DND-41 (cell line): ENCODE results near the gene ERVFRD-1.
"Not testable (repeated sequence)": the region's sequence is repeated elsewhere in the genome, so short reads cannot be mapped to it uniquely, and the experiment has no call there.

Source experiments
- EZH2 ChIP-seq: IDR thresholded peaks from 3 replicates; pipeline ENCODE4 v1.6.1; 2012; ENCODE audit warnings: borderline replicate concordance, low read depth, mild to moderate bottlenecking, moderate library complexity, low read length, inconsistent platforms; ENCODE audit not compliant: severe bottlenecking
- TF ChIP-seq, protein P1 (sequence below): IDR thresholded peaks from 2 replicates; pipeline ENCODE4 v1.5.1; 2012; ENCODE audit warnings: borderline replicate concordance, low read length, moderate library complexity, mild to moderate bottlenecking; ENCODE audit not compliant: poor library complexity, severe bottlenecking; ENCODE audit errors: extremely low read depth

DNA sequence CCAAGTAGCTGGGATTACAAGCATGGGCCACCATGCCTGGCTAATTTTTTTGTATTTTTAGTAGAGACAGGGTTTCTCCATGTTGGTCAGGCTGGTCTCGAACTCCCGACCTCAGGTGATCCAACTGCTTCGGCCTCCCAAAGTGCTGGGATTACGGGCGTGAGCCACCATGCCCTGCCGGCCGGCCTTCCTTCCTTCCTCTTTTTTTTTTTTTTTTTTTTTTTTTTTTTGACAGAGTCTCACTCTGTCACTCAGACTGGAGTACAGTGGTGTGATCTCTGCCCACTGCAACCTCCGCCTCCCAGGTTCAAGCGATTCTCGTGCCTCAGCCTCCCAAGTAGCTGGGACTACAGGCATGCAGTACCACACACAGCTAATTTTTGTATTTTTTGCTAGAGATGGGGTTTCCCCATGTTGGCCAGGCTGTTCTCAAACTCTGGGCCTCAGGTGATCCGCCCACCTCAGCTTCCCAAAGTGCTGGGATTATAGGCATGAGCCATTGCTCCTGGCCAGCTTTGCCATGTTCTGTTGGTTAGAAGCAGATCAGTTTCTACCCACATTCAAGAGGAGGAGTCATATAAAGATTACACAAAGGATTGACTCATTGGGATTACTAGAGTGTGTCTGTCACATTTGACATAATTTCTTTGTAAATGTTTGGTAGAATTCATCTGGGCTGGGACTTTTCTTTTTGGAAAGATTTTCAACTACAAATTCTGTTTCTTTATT is 4.4 kb upstream of the ERVFRD-1 start:
- TF ChIP-seq, protein P1, sequence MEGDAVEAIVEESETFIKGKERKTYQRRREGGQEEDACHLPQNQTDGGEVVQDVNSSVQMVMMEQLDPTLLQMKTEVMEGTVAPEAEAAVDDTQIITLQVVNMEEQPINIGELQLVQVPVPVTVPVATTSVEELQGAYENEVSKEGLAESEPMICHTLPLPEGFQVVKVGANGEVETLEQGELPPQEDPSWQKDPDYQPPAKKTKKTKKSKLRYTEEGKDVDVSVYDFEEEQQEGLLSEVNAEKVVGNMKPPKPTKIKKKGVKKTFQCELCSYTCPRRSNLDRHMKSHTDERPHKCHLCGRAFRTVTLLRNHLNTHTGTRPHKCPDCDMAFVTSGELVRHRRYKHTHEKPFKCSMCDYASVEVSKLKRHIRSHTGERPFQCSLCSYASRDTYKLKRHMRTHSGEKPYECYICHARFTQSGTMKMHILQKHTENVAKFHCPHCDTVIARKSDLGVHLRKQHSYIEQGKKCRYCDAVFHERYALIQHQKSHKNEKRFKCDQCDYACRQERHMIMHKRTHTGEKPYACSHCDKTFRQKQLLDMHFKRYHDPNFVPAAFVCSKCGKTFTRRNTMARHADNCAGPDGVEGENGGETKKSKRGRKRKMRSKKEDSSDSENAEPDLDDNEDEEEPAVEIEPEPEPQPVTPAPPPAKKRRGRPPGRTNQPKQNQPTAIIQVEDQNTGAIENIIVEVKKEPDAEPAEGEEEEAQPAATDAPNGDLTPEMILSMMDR, result not testable (repeated sequence)
- TF ChIP-seq EZH2, result not testable (repeated sequence)
